CD14-positive monocyte (primary cell): Measurements from ENCODE around the gene ZBTB47. TPM values are rescaled to one million over a fixed set of nuclear protein-coding genes. Genes with fewer than 3 reads are reported as not detected.
A peak's percentile ranks its signal among the peaks of the same experiment; 100 is the strongest.

Experiments used
- DNase-seq, 3 donors: peaks; one replicate each; pipeline ENCODE4 v3.0.0-alpha.2; 2011 to 2022
- H2AFZ ChIP-seq: 2 replicates; pipeline ENCODE4 v1.6.0; 2012; ENCODE audit warnings: mild to moderate bottlenecking, low read depth, low read length, inconsistent platforms; ENCODE audit not compliant: insufficient read depth, poor library complexity, severe bottlenecking
- H3K27ac ChIP-seq, 2 donors: 1 replicate in 1 of 2; 2 replicates in 1 of 2; pipeline ENCODE4 v1.5.1; 2012 to 2013; ENCODE audit warnings: low read length in 2 of 2, control low read depth in 1 of 2, inconsistent platforms in 1 of 2, low read depth in 1 of 2, mild to moderate bottlenecking in 1 of 2
- H3K27me3 ChIP-seq, 2 donors: one replicate each; pipeline versions ENCODE4 v1.6.0 to v1.6.1; 2011 to 2013; ENCODE audit warnings: low read length in 2 of 2; ENCODE audit not compliant: control insufficient read depth in 2 of 2, insufficient read depth in 2 of 2
- H3K36me3 ChIP-seq, 2 donors: replicated peaks in 1 of 2; 1 replicate in 1 of 2; 2 replicates in 1 of 2; pipeline versions ENCODE4 v1.5.1 to v1.6.1; 2012 to 2013; ENCODE audit warnings: low read length in 2 of 2, control low read depth in 1 of 2, inconsistent platforms in 1 of 2, mild to moderate bottlenecking in 1 of 2; ENCODE audit not compliant: insufficient read depth in 2 of 2, control insufficient read depth in 1 of 2
- H3K4me1 ChIP-seq, 2 donors: 1 replicate in 1 of 2; 2 replicates in 1 of 2; pipeline versions ENCODE4 v1.5.1 to v1.6.1; 2012 to 2013; ENCODE audit warnings: low read length in 2 of 2, control low read depth in 1 of 2, inconsistent platforms in 1 of 2, mild to moderate bottlenecking in 1 of 2, moderate library complexity in 1 of 2; ENCODE audit not compliant: insufficient read depth in 2 of 2, control insufficient read depth in 1 of 2
- H3K4me2 ChIP-seq: replicated peaks from 2 replicates; pipeline ENCODE3; 2012; ENCODE audit warnings: low read length, moderate library complexity, mild to moderate bottlenecking; ENCODE audit not compliant: poor library complexity, severe bottlenecking; ENCODE audit errors: extremely low read depth
- H3K4me3 ChIP-seq, 3 experiments: fragments of 200-600 bp in 1 of 3; sonication (generic) in 1 of 3; replicated peaks in 1 of 3; 1 replicate in 2 of 3; 2 replicates in 1 of 3; pipeline ENCODE4 v1.5.1; 2011 to 2013; ENCODE audit warnings: low read length in 3 of 3, mild to moderate bottlenecking in 3 of 3, control low read depth in 2 of 3, low read depth in 2 of 3, inconsistent platforms in 1 of 3, moderate library complexity in 1 of 3
- H3K79me2 ChIP-seq: 2 replicates; pipeline ENCODE4 v1.6.0; 2012; ENCODE audit warnings: mild to moderate bottlenecking, control low read depth, inconsistent platforms, low read length, moderate library complexity; ENCODE audit not compliant: insufficient read depth
- H3K9ac ChIP-seq: 2 replicates; pipeline ENCODE4 v1.6.0; 2017; ENCODE audit warnings: low read length, mild to moderate bottlenecking; ENCODE audit not compliant: insufficient read depth, poor library complexity, severe bottlenecking
- H3K9me3 ChIP-seq, 2 donors: replicated peaks in 1 of 2; 1 replicate in 1 of 2; 2 replicates in 1 of 2; pipeline versions ENCODE4 v1.5.1 to v1.6.1; 2012 to 2013; ENCODE audit warnings: low read length in 2 of 2, control low read depth in 1 of 2; ENCODE audit not compliant: control insufficient read depth in 1 of 2, insufficient read depth in 1 of 2
- H4K20me1 ChIP-seq: 2 replicates; pipeline ENCODE4 v1.6.0; 2012; ENCODE audit warnings: mild to moderate bottlenecking, low read length, control low read depth, moderate library complexity; ENCODE audit not compliant: insufficient read depth
- H3K27ac Mint-ChIP-seq, 7 donors: one replicate each; pipeline ENCODE4 v1.8.0; 2020; ENCODE audit warnings: mild to moderate bottlenecking in 7 of 7, mixed read lengths in 7 of 7, moderate library complexity in 6 of 7, inconsistent platforms in 2 of 7
- H3K27me3 Mint-ChIP-seq, 3 donors: one replicate each; pipeline ENCODE4 v1.8.0; 2021 to 2022; ENCODE audit warnings: low read depth in 3 of 3, mild to moderate bottlenecking in 3 of 3, mixed read lengths in 3 of 3, moderate library complexity in 3 of 3, inconsistent platforms in 1 of 3
- H3K36me3 Mint-ChIP-seq, 2 donors: one replicate each; pipeline ENCODE4 v1.8.0; 2020; ENCODE audit warnings: mixed read lengths in 2 of 2, inconsistent platforms in 1 of 2, mild to moderate bottlenecking in 1 of 2
- H3K4me1 Mint-ChIP-seq: one replicate; pipeline ENCODE4 v1.8.0; 2020; ENCODE audit warnings: mild to moderate bottlenecking, mixed read lengths
- H3K4me3 Mint-ChIP-seq, 2 donors: one replicate each; pipeline ENCODE4 v1.8.0; 2020; ENCODE audit warnings: mild to moderate bottlenecking in 2 of 2, mixed read lengths in 2 of 2, moderate library complexity in 1 of 2
- H3K9me3 Mint-ChIP-seq, 7 donors: one replicate each; pipeline ENCODE4 v1.8.0; 2020 to 2022; ENCODE audit warnings: mixed read lengths in 7 of 7, mild to moderate bottlenecking in 6 of 7, moderate library complexity in 6 of 7, inconsistent platforms in 2 of 7
- WGBS: methylation state at CpG from one replicate; pipeline ENCODE4 v1.1.5; 2013; ENCODE audit warnings: missing lambda C conversion rate; ENCODE audit not compliant: insufficient coverage; 5-methylcytosine and 5-hydroxymethylcytosine counted together
- intact Hi-C, 2 donors: fragments of 100-400 bp; cut with micrococcal nuclease; formaldehyde crosslinking; loops; one replicate each; pipeline versions ENCODE4 v1.15.0 to v1.15.1; 2023
- polyA plus RNA-seq, 3 donors: library from polyadenylated mRNA; depleted of rRNA in 1 of 3; unstranded in 2 of 3; stranded (reverse) in 1 of 3; fragments of 300-500 nt in 2 of 3; fragments of >200 nt in 1 of 3; fragmentation: Illumina TruSeq in 2 of 3; gene quantifications; 1 replicate in 2 of 3; 2 replicates in 1 of 3; pipeline ENCODE4 v1.2.3, GENCODE V29; 2012 to 2021
- TF ChIP-seq, protein P1 (sequence below): fragments of 200-600 bp; IDR thresholded peaks from one replicate; pipeline ENCODE4 v1.8.0; 2022; ENCODE audit warnings: antibody characterized with exemption, mild to moderate bottlenecking

ZBTB47 gene
- polyA plus RNA-seq, 3 donors = 0.35 to 9.8 (median 0.41) TPM

DNA sequence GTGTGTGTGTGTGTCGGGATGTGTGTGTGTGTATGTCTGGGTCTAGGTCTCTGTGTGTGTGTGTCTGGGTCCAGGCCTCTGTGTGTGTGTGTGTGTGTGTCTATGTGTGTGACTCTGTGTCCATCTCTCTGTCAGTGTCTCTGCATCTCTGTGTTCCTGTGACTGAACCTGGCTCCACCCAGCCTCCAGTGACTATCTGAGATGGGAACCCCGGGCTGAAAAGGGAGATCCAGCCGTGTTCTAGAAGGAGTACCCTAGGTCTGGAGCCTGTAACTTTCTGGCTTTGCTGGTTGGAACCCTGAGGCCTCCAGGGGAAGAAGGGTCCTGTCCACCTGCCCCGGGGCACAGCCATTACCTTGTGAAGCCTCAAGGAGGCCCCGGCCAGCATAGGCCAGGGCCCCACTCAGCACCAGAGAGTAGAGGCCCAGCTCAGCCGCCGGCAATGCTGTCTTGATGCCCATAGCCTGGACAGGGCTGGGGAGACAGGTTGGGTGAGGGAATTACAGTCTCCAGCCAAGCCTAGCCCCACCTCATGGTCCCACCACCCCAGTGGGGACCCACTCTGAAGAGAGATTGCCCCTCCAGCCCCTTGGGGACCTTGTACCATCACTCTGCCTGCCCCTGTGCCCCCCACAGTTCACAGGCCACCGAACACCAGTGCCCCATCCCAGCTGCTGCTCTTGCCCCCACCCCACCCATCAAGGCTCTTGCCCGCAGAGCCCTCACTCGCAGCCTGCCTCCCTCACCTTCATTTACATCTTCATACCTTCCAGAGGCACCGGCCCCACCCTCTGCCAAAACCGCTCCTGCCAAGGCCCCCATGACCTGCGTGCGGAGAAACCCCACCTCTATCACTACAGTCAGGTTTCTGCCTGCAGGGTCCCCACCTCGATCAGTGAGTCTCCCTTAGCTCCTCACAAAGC lies 47.1 kb downstream of the ZBTB47 start:
- no peak overlapping the region for H3K9ac ChIP-seq
- no peaks in the 10 kb centered on the region for H3K27me3 ChIP-seq
- H3K36me3 ChIP-seq = no peaks in the 10 kb centered on the region
- H3K27ac Mint-ChIP-seq = no peak overlapping the region
- no peak for DNase-seq
- no peaks in the 10 kb centered on the region for H3K9me3 Mint-ChIP-seq
- no peak overlapping the region for H3K27ac ChIP-seq
- H3K4me3 ChIP-seq = no peak overlapping the region
- 83% methylated on average over 13 of the region's 15 CpGs for WGBS
- H3K27me3 Mint-ChIP-seq = peaks cover 6 to 15% (median 10%) of the 10 kb centered on the region in 3 donors
- no peaks in the 10 kb centered on the region for H3K36me3 Mint-ChIP-seq
- H3K4me3 Mint-ChIP-seq = no peak overlapping the region
- H3K9me3 ChIP-seq = no peaks in the 10 kb centered on the region
- TF ChIP-seq, protein P1, sequence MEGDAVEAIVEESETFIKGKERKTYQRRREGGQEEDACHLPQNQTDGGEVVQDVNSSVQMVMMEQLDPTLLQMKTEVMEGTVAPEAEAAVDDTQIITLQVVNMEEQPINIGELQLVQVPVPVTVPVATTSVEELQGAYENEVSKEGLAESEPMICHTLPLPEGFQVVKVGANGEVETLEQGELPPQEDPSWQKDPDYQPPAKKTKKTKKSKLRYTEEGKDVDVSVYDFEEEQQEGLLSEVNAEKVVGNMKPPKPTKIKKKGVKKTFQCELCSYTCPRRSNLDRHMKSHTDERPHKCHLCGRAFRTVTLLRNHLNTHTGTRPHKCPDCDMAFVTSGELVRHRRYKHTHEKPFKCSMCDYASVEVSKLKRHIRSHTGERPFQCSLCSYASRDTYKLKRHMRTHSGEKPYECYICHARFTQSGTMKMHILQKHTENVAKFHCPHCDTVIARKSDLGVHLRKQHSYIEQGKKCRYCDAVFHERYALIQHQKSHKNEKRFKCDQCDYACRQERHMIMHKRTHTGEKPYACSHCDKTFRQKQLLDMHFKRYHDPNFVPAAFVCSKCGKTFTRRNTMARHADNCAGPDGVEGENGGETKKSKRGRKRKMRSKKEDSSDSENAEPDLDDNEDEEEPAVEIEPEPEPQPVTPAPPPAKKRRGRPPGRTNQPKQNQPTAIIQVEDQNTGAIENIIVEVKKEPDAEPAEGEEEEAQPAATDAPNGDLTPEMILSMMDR = no peak
- no peaks in the 10 kb centered on the region for H3K79me2 ChIP-seq
- no peak overlapping the region for H2AFZ ChIP-seq
- H3K4me2 ChIP-seq = no peak overlapping the region
- intact Hi-C loops = no loop called here
- peaks cover 3% of the 10 kb centered on the region for H3K4me1 Mint-ChIP-seq
- no peaks in the 10 kb centered on the region for H4K20me1 ChIP-seq
- H3K4me1 ChIP-seq = no peaks in the 10 kb centered on the region

DNA sequence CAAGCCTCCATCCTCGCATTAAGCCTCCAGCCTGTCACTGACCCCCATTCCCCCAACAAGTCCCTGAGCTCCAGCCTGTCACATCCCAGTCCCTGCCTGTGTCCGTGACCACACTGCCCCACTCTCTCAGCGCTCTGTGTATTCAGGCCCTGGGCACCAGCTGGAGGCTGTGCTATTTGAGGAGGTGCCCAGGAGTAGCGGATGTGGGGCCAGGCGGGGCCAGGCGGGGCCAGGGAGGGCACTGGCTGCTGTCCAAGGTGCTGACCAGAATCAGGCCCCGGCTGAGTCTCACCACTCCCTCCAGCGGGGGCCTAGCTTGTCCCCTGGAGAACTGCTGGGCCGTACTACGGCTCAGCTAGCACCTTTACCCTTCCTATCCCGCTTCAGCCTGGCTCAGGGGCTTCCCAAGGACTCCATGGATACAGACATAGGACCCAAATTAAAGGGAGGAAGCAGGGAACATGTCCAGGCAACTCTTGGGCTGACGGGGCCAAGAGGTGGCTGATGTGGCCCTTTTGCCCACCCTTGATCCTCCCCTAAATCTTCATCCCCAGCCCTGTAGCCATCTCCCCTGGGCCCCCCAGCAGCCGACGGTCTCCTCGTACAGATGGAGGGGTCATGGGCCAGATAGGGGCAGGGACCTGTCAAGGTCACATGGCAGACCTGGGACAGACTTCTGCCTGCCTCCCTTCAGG lies 48.0 kb downstream of the ZBTB47 start:
- no peaks in the 10 kb centered on the region for H3K27me3 ChIP-seq
- peak; percentile 21 to 41 (median 36) for DNase-seq
- H3K27ac Mint-ChIP-seq = no peak overlapping the region

More for the DNA sequence above, 48.0 kb downstream of the ZBTB47 start:
- Histone ChIP-seq H2AFZ (no peak overlapping the region), H3K27ac (no peak overlapping the region), H3K9me3 (no peaks in the 10 kb centered on the region), H3K4me1 (no peaks in the 10 kb centered on the region), H3K36me3 (no peaks in the 10 kb centered on the region), H4K20me1 (no peaks in the 10 kb centered on the region), H3K9ac (no peak overlapping the region), H3K4me3 (no peak overlapping the region), H3K79me2 (no peaks in the 10 kb centered on the region), H3K4me2 (no peak overlapping the region)
- H3K9me3 Mint-ChIP-seq = no peaks in the 10 kb centered on the region
- H3K27me3 Mint-ChIP-seq = peaks cover 6 to 15% (median 14%) of the 10 kb centered on the region in 3 donors
- H3K4me3 Mint-ChIP-seq = no peak overlapping the region
- 31% methylated on average over 13 of the region's 15 CpGs for WGBS
- peaks cover 3% of the 10 kb centered on the region for H3K4me1 Mint-ChIP-seq
- no peaks in the 10 kb centered on the region for H3K36me3 Mint-ChIP-seq
- intact Hi-C loops = no loop called here
- TF ChIP-seq, protein P1 = no peak
